HEK293 (cell line): ENCODE results near the gene ATP11C.

Source experiments
- CTCF ChIA-PET: fragments of 350-600 bp; formaldehyde crosslinking; extraction: SDS; loops from one replicate; lab custom pipeline; 2021; ENCODE audit warnings: antibody characterized with exemption; lab: Yijun Ruan, JAX
- POLR2A ChIA-PET: fragments of 300-600 bp; formaldehyde crosslinking; extraction: SDS; loops from one replicate; lab custom pipeline; 2020; ENCODE audit warnings: antibody characterized with exemption, inconsistent platforms; lab: Yijun Ruan, JAX
- H3K27ac ChIP-seq: fragments of 200-500 bp; sonication (Bioruptor generic); 2 replicates; pipeline ENCODE4 v1.5.1; 2014; ENCODE audit warnings: low read depth, low read length, control low read depth, inconsistent platforms; ENCODE audit errors: extremely low read depth
- H3K36me3 ChIP-seq, 2 experiments: fragments of 200-500 bp in 1 of 2; sonication (Bioruptor generic) in 1 of 2; 1 replicate in 1 of 2; 2 replicates in 1 of 2; pipeline ENCODE4 v1.5.1; 2014 to 2017; ENCODE audit warnings: inconsistent platforms in 2 of 2, low read length in 2 of 2; ENCODE audit not compliant: control insufficient read depth in 2 of 2, insufficient read depth in 1 of 2
- H3K4me1 ChIP-seq: fragments of 200-500 bp; sonication (Bioruptor generic); 2 replicates; pipeline ENCODE4 v1.5.1; 2014; ENCODE audit warnings: mild to moderate bottlenecking, low read length, inconsistent platforms; ENCODE audit not compliant: control insufficient read depth, insufficient read depth
- H3K4me3 ChIP-seq: 2 replicates; pipeline ENCODE4 v1.5.1; 2011; ENCODE audit warnings: low read depth, mild to moderate bottlenecking, control low read depth, low read length, moderate library complexity
- H3K9me3 ChIP-seq: fragments of 200-500 bp; sonication (Bioruptor generic); 2 replicates; pipeline ENCODE4 v1.5.1; 2014; ENCODE audit warnings: low read depth, low read length, inconsistent platforms; ENCODE audit not compliant: control insufficient read depth, insufficient read depth
- BCL11B ChIP-seq: fragments of 450-650 bp; formaldehyde crosslinking; IDR thresholded peaks from 2 replicates; pipeline ENCODE4 v1.5.1; 2016; ENCODE audit warnings: low read depth, missing biosample characterization, missing genetic modification characterization
- KLF8 ChIP-seq: fragments of 450-650 bp; formaldehyde crosslinking; IDR thresholded peaks from 2 replicates; pipeline ENCODE4 v1.5.1; 2016; ENCODE audit warnings: missing biosample characterization, missing genetic modification characterization
- KLF9 ChIP-seq: fragments of 450-650 bp; formaldehyde crosslinking; IDR thresholded peaks from 2 replicates; pipeline ENCODE4 v1.5.1; 2016; ENCODE audit warnings: missing biosample characterization, missing genetic modification characterization, low read depth
- MZF1 ChIP-seq: fragments of 450-650 bp; formaldehyde crosslinking; IDR thresholded peaks from 2 replicates; pipeline ENCODE4 v1.5.1; 2017; ENCODE audit warnings: missing biosample characterization, missing genetic modification characterization, borderline replicate concordance
- ZBTB20 ChIP-seq: fragments of 450-650 bp; formaldehyde crosslinking; IDR thresholded peaks from 2 replicates; pipeline ENCODE4 v1.5.1; 2016; ENCODE audit warnings: missing biosample characterization, missing genetic modification characterization
- ZBTB8A ChIP-seq: fragments of 450-650 bp; formaldehyde crosslinking; IDR thresholded peaks from 2 replicates; pipeline ENCODE4 v1.5.1; 2016; ENCODE audit warnings: missing biosample characterization, missing genetic modification characterization
- ZFHX2 ChIP-seq: fragments of 450-650 bp; formaldehyde crosslinking; conservative IDR thresholded peaks from 2 replicates; pipeline ENCODE4 v1.5.1; 2016; ENCODE audit warnings: missing biosample characterization, missing genetic modification characterization
- ZIC2 ChIP-seq: fragments of 450-650 bp; formaldehyde crosslinking; IDR thresholded peaks from 2 replicates; pipeline ENCODE4 v1.5.1; 2016; ENCODE audit warnings: missing biosample characterization, missing genetic modification characterization
- ZNF133 ChIP-seq: fragments of 450-650 bp; formaldehyde crosslinking; IDR thresholded peaks from 2 replicates; pipeline ENCODE4 v1.5.1; 2016; ENCODE audit warnings: missing biosample characterization, missing genetic modification characterization
- ZNF169 ChIP-seq: fragments of 450-650 bp; formaldehyde crosslinking; IDR thresholded peaks from 2 replicates; pipeline ENCODE4 v1.5.1; 2016; ENCODE audit warnings: missing biosample characterization, missing genetic modification characterization
- ZNF184 ChIP-seq: fragments of 450-650 bp; IDR thresholded peaks from 2 replicates; pipeline ENCODE4 v1.5.1; 2018; ENCODE audit warnings: missing biosample characterization, mild to moderate bottlenecking, missing genetic modification characterization
- ZNF2 ChIP-seq: fragments of 450-650 bp; formaldehyde crosslinking; IDR thresholded peaks from 2 replicates; pipeline ENCODE4 v1.5.1; 2016; ENCODE audit warnings: missing biosample characterization, missing genetic modification characterization
- ZNF202 ChIP-seq: fragments of 450-650 bp; formaldehyde crosslinking; IDR thresholded peaks from 2 replicates; pipeline ENCODE4 v1.5.1; 2016; ENCODE audit warnings: missing biosample characterization, missing genetic modification characterization, borderline replicate concordance
- ZNF341 ChIP-seq: fragments of 450-650 bp; formaldehyde crosslinking; IDR thresholded peaks from 2 replicates; pipeline ENCODE4; 2016; ENCODE audit warnings: low read depth, missing biosample characterization, missing genetic modification characterization
- ZNF416 ChIP-seq: fragments of 450-650 bp; formaldehyde crosslinking; IDR thresholded peaks from 2 replicates; pipeline ENCODE4 v1.5.1; 2016; ENCODE audit warnings: missing biosample characterization, missing genetic modification characterization
- ZNF548 ChIP-seq: fragments of 450-650 bp; formaldehyde crosslinking; IDR thresholded peaks from 2 replicates; pipeline ENCODE4 v1.5.1; 2016; ENCODE audit warnings: missing biosample characterization, missing genetic modification characterization
- ZNF768 ChIP-seq: fragments of 450-650 bp; formaldehyde crosslinking; IDR thresholded peaks from 2 replicates; pipeline ENCODE4 v1.5.1; 2018; ENCODE audit warnings: missing biosample characterization, mild to moderate bottlenecking, missing genetic modification characterization
- ZSCAN16 ChIP-seq: fragments of 450-650 bp; formaldehyde crosslinking; IDR thresholded peaks from 2 replicates; pipeline ENCODE4 v1.5.1; 2016; ENCODE audit warnings: missing biosample characterization, missing genetic modification characterization
- TF ChIP-seq, protein P1 (sequence below): fragments of 450-650 bp; formaldehyde crosslinking; conservative IDR thresholded peaks from 2 replicates; pipeline ENCODE4 v1.5.1; 2016; ENCODE audit warnings: low read depth, missing biosample characterization, missing genetic modification characterization
- TF ChIP-seq, protein P2 (sequence below): fragments of 450-650 bp; formaldehyde crosslinking; optimal IDR thresholded peaks from 2 replicates; pipeline ENCODE3; 2016; ENCODE audit warnings: missing biosample characterization, mild to moderate bottlenecking, missing genetic modification characterization

The ATP11C gene

DNA sequence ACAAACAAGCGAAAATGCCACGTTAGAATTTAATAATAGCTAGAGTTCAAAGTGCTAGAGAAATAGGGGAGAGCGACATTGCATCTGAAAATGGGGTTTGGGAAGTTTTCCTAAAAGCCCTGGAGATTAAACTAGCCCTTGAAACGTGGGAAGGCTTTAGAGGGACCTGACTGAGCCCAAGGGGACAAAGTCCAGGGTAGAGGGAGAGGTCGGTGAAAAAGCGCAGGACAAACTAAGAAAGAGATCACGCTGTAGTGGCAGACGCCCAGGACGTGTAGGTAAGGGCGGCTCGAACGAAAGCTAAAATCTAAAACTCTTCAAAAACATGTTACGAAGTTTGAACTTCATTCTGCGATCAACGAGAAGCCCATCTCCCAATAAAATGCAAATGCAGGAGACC, 1.1 kb upstream of the ATP11C start:
- POLR2A ChIA-PET: interaction anchor here (1.2 to 1.6 kb wide), 3 partner anchors 11 to 107 kb away, joined by 3 to 4 read pairs (median 3); no protein-coding TSS in a partner anchor
- Histone ChIP-seq H3K36me3 (no peaks in the 10 kb centered on the region), H3K4me3 (no peak overlapping the region), H3K4me1 (peaks cover 8% of the 10 kb centered on the region), H3K27ac (peak overlapping the region; percentile 91), H3K9me3 (no peaks in the 10 kb centered on the region)
- CTCF ChIA-PET: no interaction called here
- TF ChIP-seq ZSCAN16 (tag by site-specific recombination) (no peak), ZNF184 (no peak), ZNF202 (tag by site-specific recombination) (no peak), ZNF768 (tag by site-specific recombination) (no peak), MZF1 (tag by site-specific recombination) (no peak), ZNF169 (tag by site-specific recombination) (no peak), ZNF548 (tag by site-specific recombination) (no peak), ZNF2 (tag by site-specific recombination) (no peak)
- TF ChIP-seq, protein P1, sequence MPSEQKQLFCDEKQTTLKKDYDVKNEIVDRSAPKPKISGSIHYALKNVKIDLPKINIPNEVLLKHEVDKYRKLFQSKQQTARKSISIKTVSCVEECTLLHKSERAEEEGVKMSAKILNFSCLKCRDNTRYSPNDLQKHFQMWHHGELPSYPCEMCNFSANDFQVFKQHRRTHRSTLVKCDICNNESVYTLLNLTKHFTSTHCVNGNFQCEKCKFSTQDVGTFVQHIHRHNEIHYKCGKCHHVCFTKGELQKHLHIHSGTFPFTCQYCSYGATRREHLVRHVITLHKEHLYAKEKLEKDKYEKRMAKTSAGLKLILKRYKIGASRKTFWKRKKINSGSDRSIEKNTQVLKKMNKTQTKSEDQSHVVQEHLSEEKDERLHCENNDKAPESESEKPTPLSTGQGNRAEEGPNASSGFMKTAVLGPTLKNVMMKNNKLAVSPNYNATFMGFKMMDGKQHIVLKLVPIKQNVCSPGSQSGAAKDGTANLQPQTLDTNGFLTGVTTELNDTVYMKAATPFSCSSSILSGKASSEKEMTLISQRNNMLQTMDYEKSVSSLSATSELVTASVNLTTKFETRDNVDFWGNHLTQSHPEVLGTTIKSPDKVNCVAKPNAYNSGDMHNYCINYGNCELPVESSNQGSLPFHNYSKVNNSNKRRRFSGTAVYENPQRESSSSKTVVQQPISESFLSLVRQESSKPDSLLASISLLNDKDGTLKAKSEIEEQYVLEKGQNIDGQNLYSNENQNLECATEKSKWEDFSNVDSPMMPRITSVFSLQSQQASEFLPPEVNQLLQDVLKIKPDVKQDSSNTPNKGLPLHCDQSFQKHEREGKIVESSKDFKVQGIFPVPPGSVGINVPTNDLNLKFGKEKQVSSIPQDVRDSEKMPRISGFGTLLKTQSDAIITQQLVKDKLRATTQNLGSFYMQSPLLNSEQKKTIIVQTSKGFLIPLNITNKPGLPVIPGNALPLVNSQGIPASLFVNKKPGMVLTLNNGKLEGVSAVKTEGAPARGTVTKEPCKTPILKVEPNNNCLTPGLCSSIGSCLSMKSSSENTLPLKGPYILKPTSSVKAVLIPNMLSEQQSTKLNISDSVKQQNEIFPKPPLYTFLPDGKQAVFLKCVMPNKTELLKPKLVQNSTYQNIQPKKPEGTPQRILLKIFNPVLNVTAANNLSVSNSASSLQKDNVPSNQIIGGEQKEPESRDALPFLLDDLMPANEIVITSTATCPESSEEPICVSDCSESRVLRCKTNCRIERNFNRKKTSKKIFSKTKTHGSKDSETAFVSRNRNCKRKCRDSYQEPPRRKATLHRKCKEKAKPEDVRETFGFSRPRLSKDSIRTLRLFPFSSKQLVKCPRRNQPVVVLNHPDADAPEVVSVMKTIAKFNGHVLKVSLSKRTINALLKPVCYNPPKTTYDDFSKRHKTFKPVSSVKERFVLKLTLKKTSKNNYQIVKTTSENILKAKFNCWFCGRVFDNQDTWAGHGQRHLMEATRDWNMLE: no peak

DNA sequence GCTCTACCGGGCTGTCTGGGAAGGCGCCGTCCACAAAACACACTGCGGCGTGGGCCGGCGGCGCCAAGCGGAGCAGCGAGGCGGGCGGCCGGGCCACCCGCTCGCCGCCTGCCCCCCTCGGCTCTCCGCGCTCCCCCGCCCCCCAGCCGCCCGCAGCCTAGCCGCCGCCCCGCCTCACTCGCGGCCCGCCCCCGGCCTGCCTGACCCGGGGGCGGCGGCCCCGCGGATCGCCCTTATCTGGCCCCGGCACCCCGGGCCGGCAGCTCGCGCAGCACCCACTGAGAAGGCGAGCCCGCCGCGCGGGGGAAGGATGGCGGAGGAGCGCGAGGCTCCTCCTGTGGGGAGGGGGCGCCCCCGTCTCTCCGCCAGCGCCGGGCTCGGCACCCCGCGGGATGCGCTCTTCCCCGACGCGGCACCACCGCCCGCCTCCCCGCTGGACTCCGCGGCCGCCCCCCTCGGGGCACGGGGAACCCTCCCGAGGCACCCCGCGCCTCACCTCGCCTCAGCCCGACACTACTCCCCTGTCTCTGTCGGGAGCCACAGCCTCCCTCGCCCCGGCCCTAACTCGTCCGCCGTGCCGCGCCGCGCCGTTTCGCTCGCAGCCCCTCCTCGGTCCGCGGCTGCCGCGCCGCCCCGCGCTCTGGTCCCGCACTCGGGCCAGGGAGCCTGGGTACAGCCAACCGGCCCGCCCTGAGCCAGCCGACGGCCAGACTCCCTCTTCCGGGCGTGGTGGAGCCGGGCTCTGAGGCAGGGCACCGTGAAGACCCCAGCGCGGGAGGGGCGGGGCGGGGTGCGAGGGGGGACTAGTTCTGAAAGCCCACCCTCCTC, 566 bp downstream of the ATP11C start:
- H3K4me3 ChIP-seq: peak overlapping the region; percentile 66
- peaks cover 8% of the 10 kb centered on the region for H3K4me1 ChIP-seq
- ChIA-PET POLR2A (interaction anchor here (0.5 to 1.6 kb wide), 5 partner anchors 13 to 1205 kb away, joined by 3 read pairs; no protein-coding TSS in a partner anchor), CTCF (interaction anchor here (0.6 kb wide), 1 partner anchor 811 kb away, joined by 4 read pairs; no protein-coding TSS in a partner anchor)
- H3K36me3 ChIP-seq: no peaks in the 10 kb centered on the region
- peak; percentile 96 for TF ChIP-seq ZBTB8A
- peak; percentile 52; the same call in 1 of the 2 replicates for TF ChIP-seq KLF9 (tag by site-specific recombination)
- TF ChIP-seq, protein P2, sequence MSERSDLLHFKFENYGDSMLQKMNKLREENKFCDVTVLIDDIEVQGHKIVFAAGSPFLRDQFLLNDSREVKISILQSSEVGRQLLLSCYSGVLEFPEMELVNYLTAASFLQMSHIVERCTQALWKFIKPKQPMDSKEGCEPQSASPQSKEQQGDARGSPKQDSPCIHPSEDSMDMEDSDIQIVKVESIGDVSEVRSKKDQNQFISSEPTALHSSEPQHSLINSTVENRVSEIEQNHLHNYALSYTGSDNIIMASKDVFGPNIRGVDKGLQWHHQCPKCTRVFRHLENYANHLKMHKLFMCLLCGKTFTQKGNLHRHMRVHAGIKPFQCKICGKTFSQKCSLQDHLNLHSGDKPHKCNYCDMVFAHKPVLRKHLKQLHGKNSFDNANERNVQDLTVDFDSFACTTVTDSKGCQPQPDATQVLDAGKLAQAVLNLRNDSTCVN (tag by site-specific recombination): peak; percentile 60
- TF ChIP-seq ZFHX2: 0 out of 2 replicates have a peak, but pooled peaks have one; percentile 4
- TF ChIP-seq ZIC2 (tag by site-specific recombination): peak; percentile 68
- TF ChIP-seq ZBTB20 (tag by site-specific recombination): peak; percentile 36
- no peak for TF ChIP-seq ZNF133 (tag by site-specific recombination)
- TF ChIP-seq ZNF341 (tag by site-specific recombination): peak; percentile 90
- no peak for TF ChIP-seq ZNF416 (tag by site-specific recombination)
- TF ChIP-seq KLF8 (tag by site-specific recombination): peak; percentile 14; the same call in 1 of the 2 replicates
- TF ChIP-seq BCL11B: no peak
- no peaks in the 10 kb centered on the region for H3K9me3 ChIP-seq
- H3K27ac ChIP-seq: peak overlapping the region; percentile 94
